GM12878 (cell line): ENCODE data around the gene PROZ. TPM values are rescaled to one million over a fixed set of nuclear protein-coding genes. Genes with fewer than 3 reads are reported as not detected.

Source experiments
- ATAC-seq: fragments of 200-7000 bp; cut with Tn5 transposase; 3 replicates; pipeline ENCODE4 v1.9.1; 2020; ENCODE audit warnings: mild to moderate bottlenecking, moderate library complexity
- BruUV-seq: library from RNA; stranded (reverse); fragments of 400-500 nt; replicated peaks from 2 replicates; lab custom pipeline; 2021; lab: Mats Ljungman, UMichigan
- CTCF ChIA-PET: fragments of 300-600 bp; sonication (Branson Sonifier 250); formaldehyde crosslinking; extraction: SDS; loops from one replicate; lab custom pipeline; 2021; ENCODE audit warnings: inconsistent platforms; lab: Yijun Ruan, JAX
- POLR2A ChIA-PET: fragments of 350-600 bp; formaldehyde crosslinking; extraction: SDS; loops from one replicate; lab custom pipeline; 2021; ENCODE audit warnings: inconsistent platforms; lab: Charles Lee
- RAD21 ChIA-PET: fragments of 300-600 bp; sonication (Branson Sonifier 250); formaldehyde crosslinking; loops from one replicate; lab custom pipeline; 2023; ENCODE audit warnings: antibody characterized with exemption; ENCODE audit not compliant: unreplicated experiment; lab: Charles Lee
- SMC1A ChIA-PET: fragments of 300-600 bp; sonication (Branson Sonifier 250); formaldehyde crosslinking; loops from one replicate; lab custom pipeline; 2023; ENCODE audit not compliant: unreplicated experiment, uncharacterized antibody; lab: Charles Lee
- DNase-seq: peaks from one replicate; pipeline ENCODE4 v3.0.0-alpha.2; 2011; ENCODE audit warnings: low read depth, low spot score
- FAIRE-seq: peaks from 3 replicates; lab custom pipeline; 2011; peaks lifted over from hg19 to GRCh38; lab: Jason Lieb, UNC
- H2AFZ ChIP-seq: 2 replicates; pipeline ENCODE4 v1.6.0; 2011; ENCODE audit warnings: low read depth, low read length, control low read depth; ENCODE audit not compliant: control insufficient read depth
- H3K27ac ChIP-seq: 2 replicates; pipeline ENCODE4 v1.5.1; 2011; ENCODE audit warnings: control low read depth; ENCODE audit not compliant: control insufficient read depth, insufficient read depth
- H3K27me3 ChIP-seq, 2 experiments: replicated peaks in 1 of 2; 2 replicates each; pipeline versions ENCODE4 v1.6.0 to v1.6.1; 2011; ENCODE audit warnings: low read length in 1 of 2; ENCODE audit not compliant: control insufficient read depth in 2 of 2, insufficient read depth in 2 of 2
- H3K36me3 ChIP-seq, 2 experiments: 2 replicates each; pipeline ENCODE4 v1.5.1; 2011; ENCODE audit warnings: low read length in 1 of 2; ENCODE audit not compliant: control insufficient read depth in 2 of 2, insufficient read depth in 2 of 2
- H3K4me1 ChIP-seq: 2 replicates; pipeline ENCODE4 v1.6.1; 2011; ENCODE audit warnings: mild to moderate bottlenecking, low read length, moderate library complexity, mixed read lengths; ENCODE audit not compliant: control insufficient read depth, insufficient read depth
- H3K4me2 ChIP-seq: 2 replicates; pipeline ENCODE4 v1.6.0; 2011; ENCODE audit warnings: control low read depth; ENCODE audit not compliant: control insufficient read depth, insufficient read depth
- H3K4me3 ChIP-seq: fragments of 200-600 bp; sonication (generic); 2 replicates; pipeline ENCODE4 v1.5.1; 2016
- H3K79me2 ChIP-seq: 2 replicates; pipeline ENCODE4 v1.6.0; 2011; ENCODE audit warnings: low read length; ENCODE audit not compliant: control insufficient read depth, insufficient read depth
- H3K9ac ChIP-seq: 2 replicates; pipeline ENCODE4 v1.8.0; 2011; ENCODE audit warnings: low read length, control low read depth, mixed read lengths; ENCODE audit not compliant: control insufficient read depth, insufficient read depth
- H3K9me3 ChIP-seq: replicated peaks from 3 replicates; pipeline ENCODE4 v1.5.1; 2011; ENCODE audit warnings: mild to moderate bottlenecking, low read length; ENCODE audit not compliant: control insufficient read depth, insufficient read depth
- H4K20me1 ChIP-seq: 2 replicates; pipeline ENCODE4 v1.6.0; 2011; ENCODE audit not compliant: control insufficient read depth, insufficient read depth
- ETV6 ChIP-seq, 2 experiments: fragments of 450-650 bp in 1 of 2; IDR thresholded peaks in 1 of 2; conservative IDR thresholded peaks in 1 of 2; 2 replicates each; pipeline ENCODE4 v1.6.1; 2014; ENCODE audit warnings: antibody characterized with exemption in 1 of 2, borderline replicate concordance in 1 of 2, low read depth in 1 of 2, mild to moderate bottlenecking in 1 of 2, moderate library complexity in 1 of 2
- FOS ChIP-seq: IDR thresholded peaks from 3 replicates; pipeline ENCODE4 v1.6.1; 2011; ENCODE audit warnings: borderline replicate concordance; ENCODE audit not compliant: insufficient read length; ENCODE audit errors: extremely low read depth
- GATAD2B ChIP-seq: fragments of 450-650 bp; conservative IDR thresholded peaks from 2 replicates; pipeline ENCODE4 v1.6.1; 2017; ENCODE audit warnings: low read depth, mild to moderate bottlenecking, moderate library complexity
- HDAC6 ChIP-seq: fragments of 200-600 bp; sonication (generic); IDR thresholded peaks from one replicate; pipeline ENCODE4 v1.8.0; 2017; ENCODE audit warnings: antibody characterized with exemption; ENCODE audit not compliant: unreplicated experiment
- MTA2 ChIP-seq: fragments of 450-650 bp; IDR thresholded peaks from 2 replicates; pipeline ENCODE4 v1.6.1; 2016; ENCODE audit warnings: low read depth, mild to moderate bottlenecking, moderate library complexity
- NFIC ChIP-seq: IDR thresholded peaks from 2 replicates; pipeline ENCODE4 v1.6.1; 2012; ENCODE audit warnings: low read depth, mild to moderate bottlenecking, inconsistent platforms, low read length, moderate library complexity
- PBX3 ChIP-seq: IDR thresholded peaks from 2 replicates; pipeline ENCODE4 v1.6.1; 2011; ENCODE audit warnings: mild to moderate bottlenecking, low read depth, low read length, moderate library complexity; ENCODE audit not compliant: insufficient replicate concordance
- PKNOX1 ChIP-seq: fragments of 450-650 bp; IDR thresholded peaks from 2 replicates; pipeline ENCODE4 v1.6.1; 2016; ENCODE audit warnings: mild to moderate bottlenecking
- SREBF2 ChIP-seq: IDR thresholded peaks from 2 replicates; pipeline ENCODE4 v1.6.1; 2012; ENCODE audit warnings: mild to moderate bottlenecking, low read length
- WGBS: methylation state at CpG from one replicate; pipeline ENCODE4 v1.1.6; 2016; ENCODE audit warnings: low lambda C conversion rate; ENCODE audit not compliant: insufficient replicate concordance, insufficient coverage; ENCODE audit errors: missing lambda C conversion rate; 5-methylcytosine and 5-hydroxymethylcytosine counted together
- in situ Hi-C: fragments of 300-500 bp; cut with MboI; formaldehyde crosslinking; loops from 9 replicates; pipeline ENCODE4 v1.14.3; 2018; ENCODE audit warnings: mixed read lengths
- intact Hi-C: fragments of 100-400 bp; cut with micrococcal nuclease; formaldehyde crosslinking; loops from one replicate; pipeline ENCODE4 v1.14.2; 2022; ENCODE audit not compliant: unreplicated experiment
- polyA plus RNA-seq, 11 experiments: library from polyadenylated mRNA; depleted of rRNA in 4 of 11; unstranded in 6 of 11; stranded (reverse) in 5 of 11; fragments of >200 nt; fragmentation: Nextera tagmentation in 4 of 11; fragmentation: Illumina TruSeq in 1 of 11; extraction: Ambion mirVana in 4 of 11; extraction: Trizol in 1 of 11; gene quantifications; 1 replicate in 1 of 11; 2 replicates in 10 of 11; pipeline versions ENCODE4 v1.2.1 to v1.2.3, GENCODE V29; 2011 to 2016; ENCODE audit warnings: inconsistent platforms in 2 of 11, missing spikeins in 2 of 11, low read depth in 1 of 11
- total RNA-seq, 4 experiments: library from RNA; depleted of rRNA in 3 of 4; stranded (reverse); fragments of >200 nt in 3 of 4; fragmentation: Illumina TruSeq in 1 of 4; extraction: Trizol in 1 of 4; gene quantifications; 2 replicates each; pipeline versions ENCODE4 v1.2.1 to v1.2.3, GENCODE V29; 2013 to 2021
- TF ChIP-seq, protein P1 (sequence below): fragments of 450-650 bp; IDR thresholded peaks from 2 replicates; pipeline ENCODE4 v1.6.1; 2017; ENCODE audit warnings: mild to moderate bottlenecking, moderate library complexity

PROZ gene
- total and polyA plus RNA-seq, 10 of the 15 experiments (the other 5 are each of a cell fraction or from before 2014, with no cell fraction given) = 0.07 to 0.24 (median 0.21) TPM; not detected in 7

DNA sequence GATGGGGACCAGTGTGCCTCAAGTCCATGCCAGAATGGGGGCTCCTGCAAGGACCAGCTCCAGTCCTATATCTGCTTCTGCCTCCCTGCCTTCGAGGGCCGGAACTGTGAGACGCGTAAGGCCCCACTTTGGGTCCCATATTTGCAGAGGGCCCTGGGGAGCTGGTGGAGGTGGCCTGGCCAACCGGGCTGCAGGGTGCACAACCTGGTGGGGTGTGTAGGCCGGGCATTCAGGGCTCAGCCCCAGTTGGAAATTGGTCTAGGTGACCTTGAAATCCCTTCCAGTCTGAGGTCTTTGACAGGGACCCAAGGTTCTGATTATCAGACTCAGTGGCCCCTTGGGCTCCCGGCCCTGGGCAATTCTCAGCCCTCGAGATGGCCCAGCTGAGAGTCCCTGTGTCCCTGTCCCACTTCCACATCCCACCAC lies 44.6 kb upstream of the PROZ start (continued):
- TF ChIP-seq, protein P1, sequence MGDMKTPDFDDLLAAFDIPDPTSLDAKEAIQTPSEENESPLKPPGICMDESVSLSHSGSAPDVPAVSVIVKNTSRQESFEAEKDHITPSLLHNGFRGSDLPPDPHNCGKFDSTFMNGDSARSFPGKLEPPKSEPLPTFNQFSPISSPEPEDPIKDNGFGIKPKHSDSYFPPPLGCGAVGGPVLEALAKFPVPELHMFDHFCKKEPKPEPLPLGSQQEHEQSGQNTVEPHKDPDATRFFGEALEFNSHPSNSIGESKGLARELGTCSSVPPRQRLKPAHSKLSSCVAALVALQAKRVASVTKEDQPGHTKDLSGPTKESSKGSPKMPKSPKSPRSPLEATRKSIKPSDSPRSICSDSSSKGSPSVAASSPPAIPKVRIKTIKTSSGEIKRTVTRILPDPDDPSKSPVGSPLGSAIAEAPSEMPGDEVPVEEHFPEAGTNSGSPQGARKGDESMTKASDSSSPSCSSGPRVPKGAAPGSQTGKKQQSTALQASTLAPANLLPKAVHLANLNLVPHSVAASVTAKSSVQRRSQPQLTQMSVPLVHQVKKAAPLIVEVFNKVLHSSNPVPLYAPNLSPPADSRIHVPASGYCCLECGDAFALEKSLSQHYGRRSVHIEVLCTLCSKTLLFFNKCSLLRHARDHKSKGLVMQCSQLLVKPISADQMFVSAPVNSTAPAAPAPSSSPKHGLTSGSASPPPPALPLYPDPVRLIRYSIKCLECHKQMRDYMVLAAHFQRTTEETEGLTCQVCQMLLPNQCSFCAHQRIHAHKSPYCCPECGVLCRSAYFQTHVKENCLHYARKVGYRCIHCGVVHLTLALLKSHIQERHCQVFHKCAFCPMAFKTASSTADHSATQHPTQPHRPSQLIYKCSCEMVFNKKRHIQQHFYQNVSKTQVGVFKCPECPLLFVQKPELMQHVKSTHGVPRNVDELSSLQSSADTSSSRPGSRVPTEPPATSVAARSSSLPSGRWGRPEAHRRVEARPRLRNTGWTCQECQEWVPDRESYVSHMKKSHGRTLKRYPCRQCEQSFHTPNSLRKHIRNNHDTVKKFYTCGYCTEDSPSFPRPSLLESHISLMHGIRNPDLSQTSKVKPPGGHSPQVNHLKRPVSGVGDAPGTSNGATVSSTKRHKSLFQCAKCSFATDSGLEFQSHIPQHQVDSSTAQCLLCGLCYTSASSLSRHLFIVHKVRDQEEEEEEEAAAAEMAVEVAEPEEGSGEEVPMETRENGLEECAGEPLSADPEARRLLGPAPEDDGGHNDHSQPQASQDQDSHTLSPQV = no peak
- TF ChIP-seq, all 136 proteins: peak for 0

DNA sequence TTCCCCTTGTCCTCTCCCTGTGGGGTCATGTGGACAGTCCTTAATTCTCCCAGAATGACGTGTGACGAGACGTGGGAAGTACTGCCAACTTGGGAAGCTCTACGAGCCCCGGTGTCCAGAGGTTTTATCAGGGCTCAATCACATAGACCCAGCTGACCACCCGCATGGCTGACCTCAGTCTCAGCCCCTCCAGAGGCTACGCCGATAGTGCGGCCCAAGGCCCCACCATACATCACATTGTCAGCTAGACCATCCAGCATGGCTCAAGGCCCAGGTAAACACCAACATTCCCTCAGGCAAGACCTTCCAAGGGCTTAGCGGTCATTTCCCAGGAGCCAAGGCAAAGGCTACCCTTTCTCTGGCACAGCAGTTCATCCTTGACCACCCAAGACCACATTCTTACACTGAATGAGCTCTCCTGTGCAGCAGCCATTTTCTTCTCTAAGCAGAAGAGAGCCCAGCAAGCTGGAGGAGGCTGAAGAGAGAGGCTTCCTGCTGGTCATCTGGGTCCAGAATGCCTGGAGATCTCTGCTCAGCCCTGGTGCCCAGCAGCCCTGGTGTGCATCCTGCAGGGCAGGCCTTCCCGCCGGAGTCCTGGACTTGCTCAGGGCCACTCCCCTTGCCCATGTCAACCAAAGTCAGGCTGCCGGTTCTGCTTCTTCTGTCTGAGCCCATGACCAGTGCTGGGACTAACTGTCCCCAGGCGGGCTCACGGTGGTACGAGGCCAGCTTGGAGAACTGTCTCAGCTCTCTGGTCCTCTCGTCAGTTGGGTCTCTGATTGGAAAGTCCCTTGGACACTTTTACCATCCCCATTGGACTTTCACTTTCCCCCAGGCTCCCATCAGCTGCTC lies 43.7 kb upstream of the PROZ start:
- DNase-seq (no peak), ATAC-seq (no peak)
- no peak overlapping the region for H3K27ac ChIP-seq
- ChIA-PET RAD21 (no interaction called here), CTCF (no interaction called here)
- no peaks in the 10 kb centered on the region for H4K20me1 ChIP-seq
- H3K36me3 ChIP-seq = no peaks in the 10 kb centered on the region
- H3K4me2 ChIP-seq = no peak overlapping the region
- intact Hi-C loops (no loop called here), in situ Hi-C loops (no loop called here)
- H3K4me3 ChIP-seq = no peak overlapping the region
- H3K27me3 ChIP-seq = no peaks in the 10 kb centered on the region
- no peaks in the 10 kb centered on the region for H3K4me1 ChIP-seq
- 48% methylated on average over 17 of the region's 17 CpGs for WGBS
- no peak overlapping the region for H2AFZ ChIP-seq
- TF ChIP-seq MTA2 (no peak), FOS (no peak), HDAC6 (no peak), PBX3 (no peak), NFIC (no peak), GATAD2B (no peak), PKNOX1 (no peak), ETV6 (conservative IDR thresholded peaks at IDR 0.05 in 1 of 2, IDR thresholded peaks at IDR 0.05 in 1 of 2; ENCODE audit: borderline replicate concordance in 1 of 2, low read depth in 1 of 2) (no peak), SREBF2 (no peak)
- TF ChIP-seq, all 136 proteins: peak for 0
- ChIA-PET SMC1A (interaction anchor here (0.6 kb wide), 1 partner anchor 67 kb away, joined by 3 read pairs; no protein-coding TSS in a partner anchor), POLR2A (no interaction called here)
- H3K79me2 ChIP-seq = no peaks in the 10 kb centered on the region
- BruUV-seq = no TSS peak
- no peak for FAIRE-seq
- no peaks in the 10 kb centered on the region; the same call in 2 of the 3 replicates for H3K9me3 ChIP-seq
- H3K9ac ChIP-seq = no peak overlapping the region
